CD4-positive, CD25-positive, alpha-beta regulatory T cell (primary cell): ENCODE measurements around the gene RNF2. TPM values are rescaled to one million over a fixed set of nuclear protein-coding genes. Genes with fewer than 3 reads are reported as not detected.

Source experiments
- ATAC-seq, 2 donors: fragments of 150-1000 bp; cut with Tn5 transposase; one replicate each; pipeline ENCODE4 v1.10.0; 2021; ENCODE audit warnings: low read depth in 2 of 2, moderate number of reproducible peaks in 2 of 2, moderate library complexity in 1 of 2
- DNase-seq, 3 donors: peaks; one replicate each; pipeline versions ENCODE4 v3.0.0 to v3.0.0-alpha.2; 2012 to 2022; ENCODE audit warnings: mixed read lengths in 1 of 3
- H3K27ac ChIP-seq: one replicate; pipeline ENCODE4 v1.7.0; 2013; ENCODE audit warnings: mild to moderate bottlenecking, low read length; ENCODE audit not compliant: insufficient read depth, poor library complexity, severe bottlenecking
- H3K27me3 ChIP-seq: one replicate; pipeline ENCODE4 v1.7.0; 2013; ENCODE audit warnings: low read length; ENCODE audit not compliant: control insufficient read depth, insufficient read depth
- H3K36me3 ChIP-seq: one replicate; pipeline ENCODE4 v1.7.0; 2013; ENCODE audit warnings: mild to moderate bottlenecking, low read length, moderate library complexity; ENCODE audit not compliant: control insufficient read depth, insufficient read depth
- H3K4me1 ChIP-seq: 2 replicates; pipeline ENCODE4 v1.7.0; 2013; ENCODE audit warnings: mild to moderate bottlenecking, low read length; ENCODE audit not compliant: insufficient read depth, control insufficient read depth, poor library complexity, severe bottlenecking
- H3K4me3 ChIP-seq: one replicate; pipeline ENCODE4 v1.7.0; 2013; ENCODE audit warnings: low read depth, mild to moderate bottlenecking, low read length, moderate library complexity
- H3K9me3 ChIP-seq, 2 experiments: 1 replicate in 1 of 2; 2 replicates in 1 of 2; pipeline ENCODE4 v1.7.0; 2013; ENCODE audit warnings: low read length in 2 of 2, mild to moderate bottlenecking in 1 of 2, moderate library complexity in 1 of 2; ENCODE audit not compliant: control insufficient read depth in 2 of 2
- H3K27ac Mint-ChIP-seq, 3 donors: one replicate each; pipeline ENCODE4 v1.8.0; 2020 to 2022; ENCODE audit warnings: mild to moderate bottlenecking in 3 of 3, mixed read lengths in 3 of 3, moderate library complexity in 2 of 3
- H3K27me3 Mint-ChIP-seq: one replicate; pipeline ENCODE4 v1.8.0; 2022; ENCODE audit warnings: mild to moderate bottlenecking, mixed read lengths
- H3K36me3 Mint-ChIP-seq: one replicate; pipeline ENCODE4 v1.8.0; 2020; ENCODE audit warnings: mixed read lengths
- H3K4me1 Mint-ChIP-seq, 4 donors: one replicate each; pipeline ENCODE4 v1.8.0; 2020 to 2022; ENCODE audit warnings: mixed read lengths in 4 of 4, mild to moderate bottlenecking in 1 of 4
- H3K4me3 Mint-ChIP-seq, 4 donors: one replicate each; pipeline ENCODE4 v1.8.0; 2020 to 2022; ENCODE audit warnings: mild to moderate bottlenecking in 4 of 4, mixed read lengths in 4 of 4, moderate library complexity in 3 of 4
- H3K9me3 Mint-ChIP-seq, 7 donors: one replicate each; pipeline ENCODE4 v1.8.0; 2020 to 2022; ENCODE audit warnings: mixed read lengths in 7 of 7, mild to moderate bottlenecking in 3 of 7, moderate library complexity in 2 of 7
- polyA plus RNA-seq, 4 donors: library from polyadenylated mRNA; unstranded; fragments of 300-500 nt; fragmentation: Illumina TruSeq; gene quantifications; one replicate each; pipeline ENCODE4 v1.2.3, GENCODE V29; 2021
- total RNA-seq: library from RNA; stranded (reverse); gene quantifications from one replicate; pipeline ENCODE4 v1.2.3, GENCODE V29; 2022

RNF2 gene
- total and polyA plus RNA-seq, 5 donors from 2014 or later, result 16.4 to 33.3 (median 25.4) TPM

- H3K36me3 ChIP-seq, result peaks cover 4% of the 10 kb centered on the region
- Mint-ChIP-seq H3K4me3 (no peak overlapping the region), H3K27me3 (no peaks in the 10 kb centered on the region), H3K9me3 (peaks cover 0 to 24% (median 8%) of the 10 kb centered on the region in 7 donors), H3K4me1 (peaks cover 0 to 5% (median 0%) of the 10 kb centered on the region in 4 donors), H3K27ac (no peak overlapping the region), H3K36me3 (peaks cover 12% of the 10 kb centered on the region)
- ATAC-seq (no peak), DNase-seq (no peak)
- no peak overlapping the region for H3K4me3 ChIP-seq
- peaks cover 14 to 19% of the 10 kb centered on the region in 2 experiments for H3K9me3 ChIP-seq
- H3K4me1 ChIP-seq, result no peaks in the 10 kb centered on the region
- H3K27me3 ChIP-seq, result no peaks in the 10 kb centered on the region
- H3K27ac ChIP-seq, result no peak overlapping the region
These were observed 67.0 kb downstream of the RNF2 start for GRCh38 chr1:185112356-185112755.

GRCh38 chr1:185129708-185130107 is 84.3 kb downstream of the RNF2 start:
- Mint-ChIP-seq H3K4me1 (peaks cover 0 to 22% (median 0%) of the 10 kb centered on the region in 4 donors), H3K27ac (peak overlapping the region in 1 of 3 donors; percentile 10), H3K9me3 (peaks cover 0 to 5% (median 3%) of the 10 kb centered on the region in 7 donors), H3K36me3 (peaks cover 62% of the 10 kb centered on the region), H3K4me3 (no peak overlapping the region), H3K27me3 (no peaks in the 10 kb centered on the region)
- peaks cover 0 to 4% of the 10 kb centered on the region in 2 experiments for H3K9me3 ChIP-seq
- H3K27me3 ChIP-seq, result no peaks in the 10 kb centered on the region
- DNase-seq (no peak), ATAC-seq (no peak)
- no peak overlapping the region for H3K4me3 ChIP-seq
- no peak overlapping the region for H3K27ac ChIP-seq
- H3K4me1 ChIP-seq, result no peaks in the 10 kb centered on the region
- H3K36me3 ChIP-seq, result peaks cover 57% of the 10 kb centered on the region

DNA sequence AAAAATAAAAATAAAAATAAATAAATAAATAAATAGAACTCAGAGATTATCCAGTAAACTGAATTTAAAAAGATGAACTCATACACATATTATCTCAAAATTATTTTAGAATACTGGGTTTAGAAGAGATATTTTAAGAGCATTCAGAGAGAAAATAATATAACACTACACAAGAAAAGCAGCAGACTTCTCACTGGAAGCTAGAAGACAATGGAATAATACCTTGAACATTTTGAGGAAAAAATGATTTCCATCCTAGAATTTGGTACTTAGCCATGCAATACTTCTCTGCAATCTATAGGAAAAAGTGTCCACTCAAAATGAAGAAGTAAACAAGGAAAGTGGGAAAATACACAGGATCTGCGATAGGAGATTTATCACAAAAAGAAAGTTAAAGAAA is 87.2 kb downstream of the RNF2 start:
- H3K9me3 Mint-ChIP-seq, result peaks cover 0 to 5% (median 3%) of the 10 kb centered on the region in 7 donors
- no peak overlapping the region for H3K4me3 Mint-ChIP-seq
- no peaks in the 10 kb centered on the region for H3K27me3 Mint-ChIP-seq
- H3K27ac ChIP-seq, result no peak overlapping the region
- H3K9me3 ChIP-seq, result peaks cover 0 to 4% of the 10 kb centered on the region in 2 experiments
- H3K36me3 Mint-ChIP-seq, result peaks cover 66% of the 10 kb centered on the region
- peaks cover under 1 to 29% (median 5%) of the 10 kb centered on the region in 4 donors for H3K4me1 Mint-ChIP-seq
- H3K27me3 ChIP-seq, result no peaks in the 10 kb centered on the region
- ATAC-seq (no peak), DNase-seq (no peak)
- H3K4me3 ChIP-seq, result no peak overlapping the region
- no peaks in the 10 kb centered on the region for H3K4me1 ChIP-seq
- H3K36me3 ChIP-seq, result peaks cover 57% of the 10 kb centered on the region
- H3K27ac Mint-ChIP-seq, result no peak overlapping the region

DNA sequence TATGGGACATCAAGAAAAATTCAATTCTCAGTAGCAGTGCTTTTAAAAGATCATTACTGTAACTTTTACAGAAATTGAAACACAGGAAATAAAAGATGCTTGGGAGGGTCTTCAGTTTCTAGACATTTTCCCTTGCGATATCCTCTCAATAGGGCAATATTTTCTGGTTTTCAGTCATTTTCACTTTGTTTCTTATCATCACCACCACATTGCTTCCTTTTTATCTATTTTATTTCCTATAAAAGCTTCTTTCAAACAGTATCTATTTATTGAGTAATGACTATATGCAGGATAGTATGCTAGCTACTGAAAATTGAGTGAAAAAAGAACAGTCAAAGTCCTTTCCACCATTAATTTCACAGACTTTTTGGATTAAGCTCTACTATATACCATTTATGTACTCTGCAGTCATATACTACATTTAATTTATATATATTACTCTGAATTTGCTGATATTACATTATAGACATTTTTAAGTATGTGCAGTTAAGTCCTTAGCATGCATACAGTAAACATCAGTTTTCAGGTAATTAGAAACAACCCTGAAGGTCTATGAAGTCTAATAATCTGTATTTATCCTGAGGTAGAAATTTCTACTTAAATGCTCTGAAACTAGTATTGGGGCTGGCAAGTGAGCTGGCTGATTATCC is 92.7 kb downstream of the RNF2 start:
- Mint-ChIP-seq H3K9me3 (peaks cover 0 to 3% (median 0%) of the 10 kb centered on the region in 7 donors), H3K27ac (no peak overlapping the region)
- DNase-seq, result no peak

GRCh38 chr1:185139246-185139645 is 93.9 kb downstream of the RNF2 start:
- no peak for ATAC-seq
- H3K36me3 ChIP-seq, result peaks cover 54% of the 10 kb centered on the region
- no peak overlapping the region for H3K27ac Mint-ChIP-seq

More for the DNA sequence above, 92.7 kb downstream of the RNF2 start:
- Mint-ChIP-seq H3K4me3 (no peak overlapping the region), H3K36me3 (peaks cover 46% of the 10 kb centered on the region), H3K27me3 (no peaks in the 10 kb centered on the region), H3K4me1 (peaks cover 6 to 27% (median 12%) of the 10 kb centered on the region in 4 donors)
- peaks cover 54% of the 10 kb centered on the region for H3K36me3 ChIP-seq
- peak overlapping the region; percentile 23 for H3K27ac ChIP-seq
- no peaks in the 10 kb centered on the region for H3K9me3 ChIP-seq
- H3K4me1 ChIP-seq, result no peaks in the 10 kb centered on the region
- ATAC-seq, result no peak
- H3K27me3 ChIP-seq, result no peaks in the 10 kb centered on the region
- H3K4me3 ChIP-seq, result no peak overlapping the region

GRCh38 chr1:185144233-185144632 is 98.9 kb downstream of the RNF2 start:
- peaks cover 66% of the 10 kb centered on the region for H3K36me3 ChIP-seq

More at GRCh38 chr1:185139246-185139645, 93.9 kb downstream of the RNF2 start:
- no peak overlapping the region for H3K4me3 ChIP-seq
- no peak overlapping the region for H3K4me3 Mint-ChIP-seq
- H3K4me1 ChIP-seq, result no peaks in the 10 kb centered on the region
- H3K27me3 Mint-ChIP-seq, result no peaks in the 10 kb centered on the region
- no peaks in the 10 kb centered on the region for H3K9me3 Mint-ChIP-seq
- DNase-seq, result no peak
- H3K27me3 ChIP-seq, result no peaks in the 10 kb centered on the region
- H3K36me3 Mint-ChIP-seq, result peaks cover 41% of the 10 kb centered on the region
- no peak overlapping the region for H3K27ac ChIP-seq
- peaks cover 6 to 22% (median 13%) of the 10 kb centered on the region in 4 donors for H3K4me1 Mint-ChIP-seq
- no peaks in the 10 kb centered on the region for H3K9me3 ChIP-seq

GRCh38 chr1:185151215-185151614 is 105.9 kb downstream of the RNF2 start:
- Mint-ChIP-seq H3K9me3 (no peaks in the 10 kb centered on the region), H3K27me3 (no peaks in the 10 kb centered on the region), H3K36me3 (peaks cover 29% of the 10 kb centered on the region), H3K4me1 (peaks cover 24 to 54% (median 37%) of the 10 kb centered on the region in 4 donors), H3K27ac (no peak overlapping the region), H3K4me3 (peak overlapping the region in 1 of 4 donors; percentile 22)
- H3K9me3 ChIP-seq, result no peaks in the 10 kb centered on the region
- H3K4me3 ChIP-seq, result no peak overlapping the region
- H3K4me1 ChIP-seq, result peaks cover 40% of the 10 kb centered on the region
- DNase-seq, result no peak
- ATAC-seq, result no peak
- no peaks in the 10 kb centered on the region for H3K27me3 ChIP-seq
- no peak overlapping the region for H3K27ac ChIP-seq
- H3K36me3 ChIP-seq, result peaks cover 37% of the 10 kb centered on the region

More at GRCh38 chr1:185144233-185144632, 98.9 kb downstream of the RNF2 start:
- H3K4me1 Mint-ChIP-seq, result peaks cover 5 to 16% (median 10%) of the 10 kb centered on the region in 4 donors
- no peaks in the 10 kb centered on the region for H3K9me3 ChIP-seq
- no peak for DNase-seq
- H3K4me3 Mint-ChIP-seq, result no peak overlapping the region
- H3K27me3 Mint-ChIP-seq, result no peaks in the 10 kb centered on the region
- no peaks in the 10 kb centered on the region for H3K27me3 ChIP-seq
- no peak overlapping the region for H3K27ac ChIP-seq
- no peak overlapping the region for H3K27ac Mint-ChIP-seq
- no peaks in the 10 kb centered on the region for H3K4me1 ChIP-seq
- H3K4me3 ChIP-seq, result no peak overlapping the region
- no peak for ATAC-seq
- H3K9me3 Mint-ChIP-seq, result no peaks in the 10 kb centered on the region
- H3K36me3 Mint-ChIP-seq, result peaks cover 39% of the 10 kb centered on the region
